ENCODE measurements around the gene MYO18A. TPM values are rescaled to one million over a fixed set of nuclear protein-coding genes. Genes with fewer than 3 reads are reported as not detected.
A peak's percentile ranks its signal among the peaks of the same experiment; 100 is the strongest.

Gene MYO18A
- total and polyA plus RNA-seq, 11 donors, result 83.5 to 340 (median 300) TPM

- H3K27me3 ChIP-seq, result no peaks in the 10 kb centered on the region
- H3K27ac ChIP-seq, result peak overlapping the region in 2 of 12 donors; percentile 38 to 67
- WGBS, 4 donors, result 50 to 66% (median 59%) methylated on average over 3 of the region's 3 CpGs
- H3K36me3 ChIP-seq, result peaks cover 0 to 5% (median 0%) of the 10 kb centered on the region in 9 donors
- H3K4me3 ChIP-seq, result no peak overlapping the region
- TF ChIP-seq POLR2A (IDR thresholded peaks at IDR 0.05) (no peak), CTCF (IDR thresholded peaks at IDR 0.05) (no peak)
- intact Hi-C loops (cut with DNase I), result no loop called here
- H3K9me3 ChIP-seq, result no peaks in the 10 kb centered on the region
- peaks cover 16 to 79% (median 67%) of the 10 kb centered on the region in 12 donors for H3K4me1 ChIP-seq
- no peak for DNase-seq
- no peak for ATAC-seq
These were observed 20.8 kb downstream of the MYO18A start for GRCh38 chr17:29159306-29159860.

GRCh38 chr17:29158488-29159275 is 21.5 kb downstream of the MYO18A start:
- DNase-seq (no peak), ATAC-seq (no peak)
- Histone ChIP-seq H3K27me3 (no peaks in the 10 kb centered on the region), H3K4me1 (peaks cover 16 to 78% (median 67%) of the 10 kb centered on the region in 12 donors), H3K27ac (peak overlapping the region in 2 of 12 donors; percentile 38 to 67), H3K36me3 (peaks cover 0 to 5% (median 0%) of the 10 kb centered on the region in 9 donors), H3K9me3 (no peaks in the 10 kb centered on the region), H3K4me3 (no peak overlapping the region)
- WGBS, 4 donors, result 84 to 93% (median 87%) methylated on average over 10 to 13 of the region's 13 CpGs
- intact Hi-C loops (cut with DNase I), result no loop called here
- TF ChIP-seq CTCF (IDR thresholded peaks at IDR 0.05), result no peak
- no peak for TF ChIP-seq POLR2A (IDR thresholded peaks at IDR 0.05)

- Histone ChIP-seq H3K27me3 (no peaks in the 10 kb centered on the region), H3K9me3 (no peaks in the 10 kb centered on the region), H3K36me3 (peaks cover 0 to 4% (median 0%) of the 10 kb centered on the region in 9 donors), H3K4me1 (peaks cover 16 to 75% (median 61%) of the 10 kb centered on the region in 12 donors), H3K4me3 (no peak overlapping the region), H3K27ac (peak overlapping the region in 1 of 12 donors; percentile 15)
- no peak for ATAC-seq
- TF ChIP-seq CTCF (IDR thresholded peaks at IDR 0.05) (no peak), POLR2A (IDR thresholded peaks at IDR 0.05) (no peak)
- intact Hi-C loops (cut with DNase I), result no loop called here
- 72 to 92% (median 85%) methylated on average over 10 to 11 of the region's 11 CpGs for WGBS, 4 donors
- DNase-seq, result no peak
These were observed 22.1 kb downstream of the MYO18A start for GRCh38 chr17:29158096-29158487.

- DNase-seq, result no peak
- TF ChIP-seq POLR2A (IDR thresholded peaks at IDR 0.05) (no peak), CTCF (IDR thresholded peaks at IDR 0.05) (no peak)
- peak overlapping the region in 10 of 12 donors; percentile 36 to 79 (median 72) for H3K27ac ChIP-seq
- 73 to 92% (median 82%) methylated on average over 1 of the region's 1 CpG for WGBS, 4 donors
- H3K36me3 ChIP-seq, result no peaks in the 10 kb centered on the region
- H3K9me3 ChIP-seq, result no peaks in the 10 kb centered on the region
- no peak for ATAC-seq
- intact Hi-C loops (cut with DNase I), result no loop called here
- peaks cover 16 to 71% (median 57%) of the 10 kb centered on the region in 12 donors for H3K4me1 ChIP-seq
- H3K4me3 ChIP-seq, result no peak overlapping the region
- H3K27me3 ChIP-seq, result no peaks in the 10 kb centered on the region
These were observed 22.9 kb downstream of the MYO18A start for GRCh38 chr17:29157310-29157709.
